ENCODE data around the gene PRG3.

GRCh38 chr11:57376095-57377090, 4.6 kb downstream of the PRG3 start:
- TF ChIP-seq CTCF (conservative IDR thresholded peaks at IDR 0.05; ENCODE audit: low read depth, low read length) = no peak
- TF ChIP-seq EZH2 (IDR thresholded peaks at IDR 0.05; ENCODE audit: low read length, unreplicated experiment) = no peak
